H9 (cell line): Measurements from ENCODE around the gene PPP1R13L. TPM values are rescaled to one million over a fixed set of nuclear protein-coding genes. Genes with fewer than 3 reads are reported as not detected.

Source experiments
- DNase-seq: peaks from one replicate; pipeline ENCODE4 v3.0.0-alpha.2; 2017
- H2AFZ ChIP-seq: one replicate; pipeline ENCODE4 v1.6.1; 2013; ENCODE audit warnings: mild to moderate bottlenecking, low read length, control low read depth, moderate library complexity
- H2AK5ac ChIP-seq: 2 replicates; pipeline ENCODE4 v1.6.1; 2013; ENCODE audit warnings: low read length, control low read depth, mixed read lengths; ENCODE audit not compliant: insufficient read length
- H2BK120ac ChIP-seq: one replicate; pipeline ENCODE4 v1.6.1; 2013; ENCODE audit warnings: low read depth, mild to moderate bottlenecking, low read length, control low read depth, inconsistent platforms; ENCODE audit not compliant: poor library complexity, severe bottlenecking
- H2BK12ac ChIP-seq: 2 replicates; pipeline ENCODE4 v1.6.1; 2013; ENCODE audit warnings: low read length, control low read depth, mixed read lengths, low read depth; ENCODE audit not compliant: insufficient read length
- H2BK15ac ChIP-seq: 2 replicates; pipeline ENCODE4 v1.6.1; 2013; ENCODE audit warnings: low read depth, low read length, control low read depth
- H2BK20ac ChIP-seq: one replicate; pipeline ENCODE4 v1.6.1; 2013; ENCODE audit warnings: low read depth, mild to moderate bottlenecking, low read length, control low read depth, inconsistent platforms; ENCODE audit not compliant: poor library complexity, severe bottlenecking
- H2BK5ac ChIP-seq: 2 replicates; pipeline ENCODE4 v1.6.1; 2013; ENCODE audit warnings: low read length, control low read depth, mixed read lengths; ENCODE audit not compliant: insufficient read length
- H3K14ac ChIP-seq: 2 replicates; pipeline ENCODE4 v1.6.1; 2013; ENCODE audit warnings: low read length, control low read depth; ENCODE audit not compliant: insufficient read depth
- H3K18ac ChIP-seq: 2 replicates; pipeline ENCODE4 v1.6.1; 2013; ENCODE audit warnings: low read depth, mild to moderate bottlenecking, mixed read lengths, low read length, control low read depth; ENCODE audit not compliant: insufficient read length
- H3K23ac ChIP-seq: 2 replicates; pipeline ENCODE4 v1.6.1; 2013; ENCODE audit warnings: low read length, control low read depth, mixed read lengths, low read depth; ENCODE audit not compliant: insufficient read length
- H3K23me2 ChIP-seq: 2 replicates; pipeline ENCODE4 v1.6.1; 2013; ENCODE audit warnings: low read depth, mild to moderate bottlenecking, mixed read lengths, low read length, control low read depth; ENCODE audit not compliant: insufficient read length, poor library complexity, severe bottlenecking
- H3K27ac ChIP-seq: 2 replicates; pipeline ENCODE4 v1.5.1; 2013; ENCODE audit warnings: low read length, control low read depth, mixed read lengths, low read depth; ENCODE audit not compliant: insufficient read length
- H3K27me3 ChIP-seq: 2 replicates; pipeline ENCODE4 v1.6.1; 2013; ENCODE audit warnings: low read length, control low read depth, inconsistent platforms; ENCODE audit not compliant: insufficient read depth
- H3K4ac ChIP-seq: 2 replicates; pipeline ENCODE4 v1.6.1; 2013; ENCODE audit warnings: low read depth, mild to moderate bottlenecking, control low read depth, inconsistent platforms, low read length, moderate library complexity
- H3K4me1 ChIP-seq: 2 replicates; pipeline ENCODE4 v1.6.1; 2013; ENCODE audit warnings: low read length, control low read depth, inconsistent platforms; ENCODE audit not compliant: insufficient read depth
- H3K4me2 ChIP-seq: 2 replicates; pipeline ENCODE4 v1.6.1; 2013; ENCODE audit warnings: low read length, control low read depth, mixed read lengths; ENCODE audit not compliant: insufficient read length, insufficient read depth
- H3K56ac ChIP-seq: 2 replicates; pipeline ENCODE4 v1.6.1; 2013; ENCODE audit warnings: low read depth, mild to moderate bottlenecking, mixed read lengths, low read length, control low read depth; ENCODE audit not compliant: insufficient read length
- H3K79me1 ChIP-seq: 2 replicates; pipeline ENCODE4 v1.6.1; 2013; ENCODE audit warnings: low read depth, mild to moderate bottlenecking, moderate library complexity, low read length, control low read depth, inconsistent platforms; ENCODE audit not compliant: insufficient read depth, poor library complexity, severe bottlenecking
- H3K79me2 ChIP-seq: 2 replicates; pipeline ENCODE4 v1.6.1; 2013; ENCODE audit warnings: low read length, control low read depth, inconsistent platforms; ENCODE audit not compliant: insufficient read depth
- H3K9ac ChIP-seq: 2 replicates; pipeline ENCODE4 v1.6.1; 2013; ENCODE audit warnings: low read length, control low read depth, mixed read lengths; ENCODE audit not compliant: insufficient read length; ENCODE audit errors: extremely low read depth
- H3K9me3 ChIP-seq: one replicate; pipeline ENCODE4 v1.6.1; 2013; ENCODE audit warnings: low read depth, low read length, inconsistent platforms; ENCODE audit not compliant: control insufficient read depth
- H3T11ph ChIP-seq: one replicate; pipeline ENCODE4 v1.6.1; 2013; ENCODE audit warnings: mild to moderate bottlenecking, low read length, control low read depth, inconsistent platforms
- H4K20me1 ChIP-seq: one replicate; pipeline ENCODE4 v1.6.1; 2013; ENCODE audit not compliant: control insufficient read depth, insufficient read length, insufficient read depth
- H4K5ac ChIP-seq: 2 replicates; pipeline ENCODE4 v1.6.1; 2013; ENCODE audit warnings: low read depth, mild to moderate bottlenecking, mixed read lengths, low read length, control low read depth; ENCODE audit not compliant: insufficient read length
- H4K8ac ChIP-seq: replicated peaks from 2 replicates; pipeline ENCODE4 v1.6.1; 2013; ENCODE audit warnings: low read length, control low read depth, mixed read lengths, low read depth; ENCODE audit not compliant: insufficient read length
- H4K91ac ChIP-seq: 2 replicates; pipeline ENCODE4 v1.6.1; 2013; ENCODE audit warnings: low read depth, mild to moderate bottlenecking, moderate library complexity, mixed read lengths, low read length, control low read depth; ENCODE audit not compliant: insufficient read length
- H3K27ac Mint-ChIP-seq, 3 experiments: 2 replicates in 2 of 3; 3 replicates in 1 of 3; pipeline ENCODE4 v1.8.0; 2020 to 2021; ENCODE audit warnings: mixed read lengths in 3 of 3, mild to moderate bottlenecking in 1 of 3, moderate library complexity in 1 of 3
- H3K27me3 Mint-ChIP-seq: 2 replicates; pipeline ENCODE4 v1.8.0; 2021; ENCODE audit warnings: low read depth, mild to moderate bottlenecking, moderate library complexity, mixed read lengths
- H3K36me3 Mint-ChIP-seq, 3 experiments: 2 replicates in 2 of 3; 3 replicates in 1 of 3; pipeline ENCODE4 v1.8.0; 2020 to 2021; ENCODE audit warnings: low read depth in 3 of 3, mixed read lengths in 3 of 3; ENCODE audit not compliant: insufficient read depth in 1 of 3
- H3K4me1 Mint-ChIP-seq, 2 experiments: 2 replicates each; pipeline ENCODE4 v1.8.0; 2020; ENCODE audit warnings: mixed read lengths in 2 of 2
- H3K4me3 Mint-ChIP-seq, 2 experiments: 2 replicates in 1 of 2; 3 replicates in 1 of 2; pipeline ENCODE4 v1.8.0; 2020 to 2021; ENCODE audit warnings: mild to moderate bottlenecking in 2 of 2, mixed read lengths in 2 of 2, moderate library complexity in 1 of 2
- H3K9me3 Mint-ChIP-seq, 2 experiments: 2 replicates in 1 of 2; 3 replicates in 1 of 2; pipeline ENCODE4 v1.8.0; 2020; ENCODE audit warnings: mild to moderate bottlenecking in 2 of 2, mixed read lengths in 2 of 2, moderate library complexity in 1 of 2
- CTCF ChIP-seq: fragments of 200-600 bp; sonication (generic); conservative IDR thresholded peaks from 3 replicates; pipeline ENCODE4 v1.8.0; 2021; ENCODE audit warnings: antibody characterized with exemption, mild to moderate bottlenecking
- WGBS: extraction: QIAGEN DNeasy Blood & Tissue Kit; methylation state at CpG from one replicate; pipeline ENCODE4 v1.1.7; 2013; ENCODE audit warnings: missing lambda C conversion rate, low lambda C conversion rate, mixed read lengths; ENCODE audit not compliant: insufficient read length; ENCODE audit errors: extremely low coverage; 5-methylcytosine and 5-hydroxymethylcytosine counted together
- total RNA-seq: library from RNA; stranded (reverse); gene quantifications from 2 replicates; pipeline ENCODE4 v1.2.1, GENCODE V29; 2021

PPP1R13L gene
- total RNA-seq, 1 experiment from 2014 or later = 42.6 TPM

- no peak for DNase-seq
- Histone ChIP-seq H4K91ac (no peak overlapping the region), H3K4me2 (no peak overlapping the region), H2AK5ac (no peak overlapping the region), H3K56ac (no peak overlapping the region), H3K23me2 (peaks cover 10% of the 10 kb centered on the region), H2AFZ (no peak overlapping the region), H3K18ac (no peak overlapping the region), H4K5ac (no peak overlapping the region), H2BK5ac (no peak overlapping the region), H3T11ph (no peak overlapping the region), H3K14ac (no peak overlapping the region), H3K27ac (no peak overlapping the region), H3K9me3 (no peaks in the 10 kb centered on the region), H2BK120ac (no peak overlapping the region), H3K4me1 (peaks cover 2% of the 10 kb centered on the region; the same call in 1 of the 2 replicates), H3K79me2 (no peaks in the 10 kb centered on the region), H4K20me1 (no peaks in the 10 kb centered on the region), H4K8ac (no peak overlapping the region), H3K9ac (no peak overlapping the region), H2BK15ac (no peak overlapping the region), H3K27me3 (no peaks in the 10 kb centered on the region), H3K4ac (no peak overlapping the region), H2BK12ac (no peak overlapping the region), H3K79me1 (no peaks in the 10 kb centered on the region), H2BK20ac (no peak overlapping the region), H3K23ac (no peak overlapping the region)
- H3K4me1 Mint-ChIP-seq = peaks cover 19 to 22% of the 10 kb centered on the region in 2 experiments
- H3K9me3 Mint-ChIP-seq = no peaks in the 10 kb centered on the region; a peak in 1 of 5 replicates
- peaks cover 20 to 51% (median 51%) of the 10 kb centered on the region in 3 experiments for H3K36me3 Mint-ChIP-seq
- no CpG with 5 or more reads among the region's 4 CpGs for WGBS
- H3K27me3 Mint-ChIP-seq = no peaks in the 10 kb centered on the region
- no peak for TF ChIP-seq CTCF
- no peak overlapping the region for H3K27ac Mint-ChIP-seq
- no peak overlapping the region for H3K4me3 Mint-ChIP-seq
These were observed 14.5 kb upstream of the PPP1R13L start for GRCh38 chr19:45419396-45419795.
